Measurements from ENCODE around the gene APOD.
"Not testable (repeated sequence)": the region's sequence is repeated elsewhere in the genome, so short reads cannot be mapped to it uniquely, and the experiment has no call there.

APOD gene

GRCh38 chr3:195617784-195618659, 34.3 kb upstream of the APOD start:
- not testable (repeated sequence) for DNase-seq

GRCh38 chr3:195617134-195617533, 33.4 kb upstream of the APOD start:
- DNase-seq, result not testable (repeated sequence)

DNA sequence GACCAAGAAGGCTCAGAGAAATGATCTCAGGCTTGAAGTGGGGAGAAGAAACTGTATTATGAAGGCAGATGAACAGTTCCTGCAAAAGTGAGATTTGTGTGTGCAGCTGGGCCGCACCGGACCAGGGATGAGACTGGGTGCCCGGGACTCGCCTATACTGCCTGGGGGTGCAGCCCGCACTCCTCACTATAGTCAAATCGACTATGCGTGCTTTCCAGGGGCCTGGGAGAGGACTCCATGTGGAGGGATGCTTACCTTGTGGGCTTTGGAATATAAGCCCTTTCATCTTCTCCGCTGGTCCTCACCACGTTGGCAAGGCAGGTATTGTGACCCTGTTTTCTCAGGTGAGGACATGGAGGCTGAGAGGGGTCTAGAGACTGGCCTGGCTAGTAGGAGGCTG, 32.9 kb upstream of the APOD start:
- DNase-seq, result no peak

GRCh38 chr3:195615952-195616537, 32.3 kb upstream of the APOD start:
- not testable (repeated sequence) for DNase-seq

GRCh38 chr3:195614672-195615504, 31.1 kb upstream of the APOD start:
- peak; percentile 11 for DNase-seq

DNA sequence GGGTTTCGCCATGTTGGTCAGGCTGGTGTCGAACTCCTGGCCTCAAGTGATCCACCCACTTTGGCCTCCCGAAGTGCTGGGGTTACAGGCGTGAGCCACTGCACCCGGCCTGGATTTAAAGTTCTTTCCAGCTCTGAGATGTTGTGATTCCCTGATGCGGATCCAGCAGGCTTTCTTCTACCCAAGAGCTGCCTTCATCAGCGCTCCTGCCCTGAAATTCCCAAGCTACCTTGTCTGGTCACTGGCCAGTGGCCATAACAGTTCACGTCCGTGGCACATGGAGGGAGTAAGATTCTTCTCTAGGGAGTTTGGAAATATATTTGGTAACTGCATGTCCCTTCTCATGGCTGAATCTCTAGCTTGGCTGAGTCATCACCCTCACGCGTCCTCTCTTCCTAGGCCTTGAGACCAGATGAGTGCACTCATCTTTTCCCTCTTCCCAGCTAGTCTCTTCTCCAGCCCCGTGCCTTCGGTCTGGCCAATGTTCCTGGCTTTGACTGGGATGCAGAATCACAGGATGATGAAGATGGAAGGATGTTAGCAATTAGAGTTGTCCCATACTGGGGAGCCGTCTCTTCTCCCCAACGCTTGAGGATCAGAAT, 29.8 kb upstream of the APOD start:
- DNase-seq, result no peak

DNA sequence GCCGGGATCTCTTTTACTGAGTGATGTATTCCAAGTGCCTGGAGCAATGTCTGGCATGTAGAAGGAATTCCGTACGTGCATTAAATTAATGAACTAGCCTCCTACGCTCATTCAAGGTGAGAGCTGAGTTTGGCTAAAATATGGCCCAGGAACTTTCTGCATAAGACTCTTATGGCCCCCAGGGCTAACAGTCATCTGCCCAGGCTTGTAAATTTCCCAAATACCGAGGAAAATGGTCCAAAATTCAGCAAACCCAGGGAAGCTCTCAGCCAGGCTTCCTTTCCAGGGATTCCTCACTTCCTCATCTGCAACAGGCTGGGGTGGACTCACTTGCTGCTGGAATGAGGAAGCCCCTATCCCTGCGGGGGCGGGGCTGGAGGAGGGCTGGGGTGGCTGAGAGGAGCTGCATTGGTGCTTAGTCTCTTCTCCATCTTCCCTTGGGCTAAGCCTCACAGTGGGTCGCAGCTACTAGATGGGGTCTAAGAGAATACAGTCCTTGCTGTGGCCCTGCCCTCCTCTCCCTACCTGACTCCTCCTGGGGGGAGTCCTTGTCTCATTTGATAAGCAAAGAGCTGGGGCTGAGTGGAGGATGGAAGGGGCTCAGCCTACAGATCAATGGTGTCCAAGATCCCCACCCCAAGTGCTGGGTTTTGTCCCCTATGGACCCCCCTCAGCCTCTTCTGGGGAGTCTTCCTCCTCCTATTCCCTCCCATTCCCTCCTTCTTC, 28.5 kb upstream of the APOD start:
- DNase-seq, result no peak

DNA sequence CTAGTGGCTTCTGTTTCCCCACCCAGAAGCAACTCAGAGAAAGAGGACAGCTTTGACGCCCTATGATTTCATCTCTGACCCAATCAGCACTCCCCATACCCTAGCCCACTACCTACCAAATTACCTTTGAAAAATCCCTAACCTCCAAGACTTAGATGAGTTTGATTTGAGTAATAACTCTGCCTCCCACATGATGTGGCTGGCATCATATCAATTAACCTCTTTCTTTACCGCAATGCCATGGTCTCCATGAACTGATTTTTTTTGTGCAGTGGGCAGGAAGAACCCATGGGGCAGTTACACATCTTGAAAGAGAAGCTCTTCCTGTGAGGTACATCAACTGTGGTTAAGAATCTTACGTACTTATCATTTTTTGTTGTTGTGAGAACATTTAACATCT, 25.5 kb upstream of the APOD start:
- DNase-seq, result no peak

DNA sequence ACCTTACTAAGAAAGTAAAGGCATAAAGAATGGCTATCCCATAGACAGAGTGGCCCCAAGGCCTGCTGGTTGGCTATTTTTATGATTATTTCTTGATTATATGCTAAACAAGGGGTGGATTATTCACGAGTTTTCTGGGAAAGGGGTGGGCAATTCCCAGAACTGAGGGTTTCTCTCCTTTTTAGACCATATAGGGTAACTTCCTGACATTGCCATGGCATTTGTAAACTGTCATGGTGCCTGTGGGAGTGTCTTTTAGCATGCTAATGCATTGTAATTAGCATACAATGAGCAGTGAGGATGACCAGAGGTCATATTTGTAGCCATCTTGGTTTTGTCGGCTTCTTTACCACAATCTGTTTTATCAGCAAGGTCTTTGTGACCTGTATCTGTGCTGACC, 18.0 kb upstream of the APOD start:
- DNase-seq, result not testable (repeated sequence)

- no peak for DNase-seq
These were observed 17.6 kb upstream of the APOD start for GRCh38 chr3:195601382-195601781.

DNA sequence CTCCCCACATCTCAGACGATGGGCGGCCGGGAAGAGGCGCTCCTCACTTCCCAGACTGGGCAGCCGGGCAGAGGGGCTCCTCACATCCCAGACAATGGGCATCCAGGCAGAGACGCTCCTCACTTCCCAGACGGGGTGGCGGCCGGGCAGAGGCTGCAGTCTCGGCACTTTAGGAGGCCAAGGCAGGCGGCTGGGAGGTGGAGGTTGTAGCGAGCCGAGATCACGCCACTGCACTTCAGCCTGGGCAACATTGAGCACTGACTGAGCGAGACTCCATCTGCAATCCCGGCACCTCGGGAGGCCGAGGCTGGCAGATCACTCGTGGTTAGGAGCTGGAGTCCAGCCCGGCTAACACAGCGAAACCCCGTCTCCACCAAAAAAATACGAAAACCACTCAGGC, 16.2 kb upstream of the APOD start:
- not testable (repeated sequence) for DNase-seq

- not testable (repeated sequence) for DNase-seq
These were observed 15.8 kb upstream of the APOD start for GRCh38 chr3:195599516-195599915.

DNA sequence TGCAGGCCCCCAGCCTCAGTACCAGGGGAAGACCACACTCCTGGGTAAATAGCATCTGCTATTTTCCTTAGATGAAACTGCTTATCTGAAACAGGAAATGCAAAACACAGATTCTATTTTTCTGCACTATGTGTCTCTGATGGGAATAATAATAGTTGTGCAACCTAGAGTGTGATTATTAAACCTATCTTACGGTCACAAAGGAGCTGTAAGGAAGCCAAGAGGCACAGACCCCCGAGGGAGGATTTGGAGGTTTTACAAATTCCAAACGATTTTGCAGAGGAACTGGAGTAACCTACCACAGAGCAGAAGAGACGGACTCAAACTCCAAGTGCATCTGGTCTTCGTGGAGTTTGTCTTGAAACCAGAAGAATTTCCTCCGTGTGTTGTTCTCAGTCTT, 14.1 kb upstream of the APOD start:
- DNase-seq, result no peak

GRCh38 chr3:195597229-195597628, 13.5 kb upstream of the APOD start:
- no peak for DNase-seq

- DNase-seq, result no peak
These were observed 13.0 kb upstream of the APOD start for GRCh38 chr3:195596765-195597171.

DNA sequence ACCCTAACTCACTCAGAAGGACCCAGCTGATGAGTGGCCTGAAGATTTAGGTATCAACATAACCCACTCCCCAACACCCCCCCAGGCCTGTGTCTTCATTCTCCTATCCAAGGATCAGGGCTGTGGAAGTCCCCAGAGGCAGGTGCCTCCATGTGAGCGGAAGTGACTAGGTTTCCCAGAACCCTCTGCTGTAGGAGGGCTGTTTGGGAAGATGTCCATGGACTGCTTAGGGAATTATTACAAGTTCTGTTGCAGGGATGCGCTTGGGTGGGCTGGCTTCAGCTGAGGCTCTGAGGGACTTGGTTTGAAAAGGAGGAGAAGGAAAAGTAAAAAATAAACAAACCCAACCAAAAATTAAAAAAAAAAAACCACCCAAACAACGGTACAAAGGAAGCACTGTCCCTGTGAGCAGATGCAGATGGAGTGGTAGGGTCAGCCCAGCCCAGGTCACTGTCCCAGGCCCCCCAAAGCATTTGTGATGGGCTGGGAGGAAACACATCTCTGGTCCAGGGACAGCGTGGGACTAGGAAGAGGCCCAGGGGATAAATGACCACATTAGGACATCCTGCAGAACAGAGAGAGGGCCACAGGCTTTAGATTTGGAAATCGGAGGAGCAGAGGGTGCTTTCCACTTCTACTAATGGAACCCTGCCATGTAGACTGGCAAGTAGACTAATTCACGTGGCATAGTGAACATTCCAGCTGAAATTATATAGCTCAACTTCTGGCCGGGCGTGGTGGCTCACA, 12.2 kb upstream of the APOD start:
- DNase-seq, result no peak

DNA sequence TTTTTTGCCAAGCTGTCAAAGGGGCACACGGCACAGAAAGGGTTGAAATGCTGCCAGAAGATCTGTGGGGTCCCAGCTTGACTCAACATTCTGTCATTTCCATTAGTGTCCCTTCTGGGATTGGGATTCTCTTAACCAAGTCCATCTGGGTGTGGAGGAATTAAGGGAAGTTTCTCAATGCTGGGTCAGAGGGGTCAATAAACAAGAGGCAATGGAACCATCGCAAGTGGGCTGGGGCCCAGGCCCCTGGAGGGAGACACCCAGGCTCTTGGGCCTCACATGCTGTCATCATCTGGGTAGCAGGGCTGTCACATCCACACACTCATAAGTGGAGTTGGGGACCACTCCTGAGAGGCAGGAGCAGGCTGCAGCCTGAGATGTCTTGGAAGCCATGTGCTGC, 8.1 kb upstream of the APOD start:
- DNase-seq, result no peak

DNA sequence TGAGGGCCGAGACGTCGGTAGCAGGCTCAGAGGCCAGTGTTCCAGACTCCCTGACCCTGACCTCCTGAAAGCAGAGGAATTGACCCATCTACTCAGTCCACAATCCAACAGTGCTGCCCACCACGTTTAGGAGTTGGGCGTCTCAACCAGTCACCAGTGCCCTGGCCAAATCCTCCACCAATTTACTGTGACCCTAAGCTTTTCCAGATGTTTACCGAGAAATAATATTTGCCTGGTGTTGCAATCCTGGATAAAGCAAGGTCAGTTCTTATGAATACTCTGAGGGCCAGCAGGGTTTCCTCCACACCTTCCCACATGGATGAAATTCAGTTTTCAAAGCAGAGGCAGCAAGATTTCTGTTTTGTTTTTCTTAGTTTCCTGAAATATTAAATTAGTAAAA, 7.5 kb upstream of the APOD start:
- no peak for DNase-seq

DNA sequence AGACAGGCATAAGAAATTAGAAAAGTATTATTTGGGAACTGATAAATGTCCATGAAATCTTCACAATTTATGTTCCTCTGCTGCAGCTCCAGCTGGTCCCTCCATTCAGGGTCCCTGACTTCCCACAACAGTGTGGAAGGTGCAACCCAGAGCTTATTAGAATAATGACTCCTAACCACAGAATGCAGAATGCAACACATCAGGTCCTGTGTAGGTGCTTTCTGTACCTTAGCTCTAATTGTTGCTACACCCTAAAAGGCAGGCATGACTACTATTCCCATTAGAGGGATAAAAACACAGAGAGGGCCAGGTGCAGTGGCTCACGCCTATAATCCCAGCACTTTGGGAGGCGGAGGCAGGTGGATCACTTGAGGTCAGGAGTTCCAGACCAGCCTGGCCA, 6.6 kb upstream of the APOD start:
- DNase-seq, result not testable (repeated sequence)

DNA sequence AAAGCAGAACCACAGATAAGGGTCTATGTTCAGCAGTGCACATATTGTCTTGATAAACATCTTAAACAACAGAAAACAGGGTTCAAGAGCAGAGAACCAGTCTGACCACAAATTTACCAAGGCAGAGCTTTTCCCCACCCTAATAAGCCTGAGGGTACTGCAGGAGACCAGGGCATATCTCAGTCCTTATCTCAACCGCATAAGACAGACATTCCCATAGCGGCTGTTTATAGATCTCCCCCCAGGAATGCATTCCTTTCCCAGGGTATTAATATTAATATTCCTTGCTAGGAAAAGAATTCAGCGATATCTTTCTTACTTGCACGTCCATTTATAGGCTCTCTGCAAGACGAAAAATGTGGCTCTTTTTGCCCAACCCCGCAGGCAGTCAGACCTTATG, 6.1 kb upstream of the APOD start:
- not testable (repeated sequence) for DNase-seq

DNA sequence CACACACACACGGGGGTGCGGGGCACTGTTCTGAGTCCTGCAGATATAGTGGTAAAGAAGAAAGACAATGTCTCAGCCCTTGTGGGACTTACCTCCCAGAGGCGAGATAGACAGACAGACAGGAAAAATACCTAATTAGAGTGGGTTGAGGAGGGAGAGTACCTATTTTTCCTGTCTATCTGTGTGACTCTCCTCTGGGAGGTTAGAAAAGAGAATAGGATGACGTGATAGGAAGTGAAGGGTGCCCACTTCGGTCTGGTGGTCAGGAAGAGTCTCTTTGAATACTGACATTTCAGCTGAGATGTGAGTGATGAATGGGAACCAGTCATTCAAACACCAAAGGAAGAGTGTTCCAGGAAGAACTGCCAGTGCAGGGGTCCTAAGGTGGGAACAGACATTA, 4.1 kb upstream of the APOD start:
- no peak for DNase-seq

DNA sequence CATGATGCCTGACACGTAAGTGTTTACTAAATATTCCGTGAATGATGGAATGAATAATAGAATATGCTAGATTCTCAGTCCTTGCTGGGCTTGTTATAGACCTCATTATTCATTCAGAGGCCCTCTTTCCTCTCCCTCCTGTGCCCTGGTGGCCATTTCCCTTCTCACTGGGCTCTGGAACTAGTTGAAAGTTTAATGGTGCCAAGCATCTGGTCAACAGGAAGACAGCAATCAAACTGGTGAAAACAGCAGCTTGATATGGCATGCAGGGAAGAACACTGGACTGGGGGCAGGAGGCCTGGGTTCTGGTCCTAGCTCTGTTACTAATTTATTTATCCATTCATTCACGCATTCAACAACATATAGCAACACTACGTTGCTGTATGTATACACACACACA, 3.7 kb upstream of the APOD start:
- no peak for DNase-seq

All from NCI-H510A (cell line).